Glutamatergic neuron (in vitro differentiated cells): ENCODE measurements around the gene SLC41A2. TPM values are rescaled to one million over a fixed set of nuclear protein-coding genes. Genes with fewer than 3 reads are reported as not detected.

Experiments used
- DNase-seq: peaks from one replicate; pipeline ENCODE4 v3.0.0; 2022
- H3K27ac Mint-ChIP-seq: one replicate; pipeline ENCODE4 v1.8.0; 2020; ENCODE audit warnings: mild to moderate bottlenecking, mixed read lengths, inconsistent platforms; ENCODE audit not compliant: unreplicated experiment
- H3K27me3 Mint-ChIP-seq: one replicate; pipeline ENCODE4 v1.8.0; 2020; ENCODE audit warnings: mild to moderate bottlenecking, moderate library complexity, mixed read lengths, inconsistent platforms; ENCODE audit not compliant: unreplicated experiment
- H3K36me3 Mint-ChIP-seq: one replicate; pipeline ENCODE4 v1.8.0; 2020; ENCODE audit warnings: mild to moderate bottlenecking, mixed read lengths, inconsistent platforms; ENCODE audit not compliant: unreplicated experiment
- H3K4me1 Mint-ChIP-seq: one replicate; pipeline ENCODE4 v1.8.0; 2020; ENCODE audit warnings: mild to moderate bottlenecking, low read depth, mixed read lengths, inconsistent platforms; ENCODE audit not compliant: unreplicated experiment
- H3K4me3 Mint-ChIP-seq: one replicate; pipeline ENCODE4 v1.8.0; 2020; ENCODE audit warnings: mild to moderate bottlenecking, mixed read lengths, inconsistent platforms; ENCODE audit not compliant: unreplicated experiment
- H3K9me3 Mint-ChIP-seq: one replicate; pipeline ENCODE4 v1.8.0; 2020; ENCODE audit warnings: mild to moderate bottlenecking, moderate library complexity, mixed read lengths, inconsistent platforms; ENCODE audit not compliant: unreplicated experiment
- total RNA-seq: library from RNA; stranded (reverse); fragmentation: NEBNext Ultra II Directional; extraction: Animal tissue kit (Norgen Biotek cat#: 25700); gene quantifications from one replicate; pipeline ENCODE4 v1.2.1, GENCODE V29; 2021; ENCODE audit not compliant: unreplicated experiment
- TF ChIP-seq, protein P1 (sequence below): fragments of 200-600 bp; sonication (generic); IDR thresholded peaks from one replicate; pipeline ENCODE4 v1.5.0; 2021; ENCODE audit not compliant: partially characterized antibody, unreplicated experiment

Gene SLC41A2
- total RNA-seq, 1 donor from 2014 or later = 12.0 TPM

DNA sequence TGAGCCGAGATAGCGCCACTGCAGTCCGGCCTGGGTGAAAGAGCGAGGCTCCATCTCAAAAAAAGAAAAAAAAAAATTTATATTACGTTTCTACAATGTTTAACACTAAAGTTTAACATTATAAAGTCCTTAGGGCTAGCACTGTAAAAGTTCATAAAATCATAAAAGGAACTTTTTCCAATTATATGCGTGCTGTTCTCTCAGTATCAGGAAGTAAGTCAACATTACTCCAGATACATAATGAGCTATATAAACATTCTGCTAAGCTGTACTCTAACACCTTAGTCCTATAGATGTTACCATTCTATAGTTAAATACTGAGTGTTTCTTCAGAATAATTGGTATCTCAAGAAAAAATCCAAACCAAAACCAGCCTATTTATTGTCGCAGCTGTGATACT lies 32.6 kb downstream of the SLC41A2 start:
- no peaks in the 10 kb centered on the region for H3K9me3 Mint-ChIP-seq
- H3K4me3 Mint-ChIP-seq = no peak overlapping the region
- no peak for DNase-seq
- H3K4me1 Mint-ChIP-seq = no peaks in the 10 kb centered on the region
- H3K27me3 Mint-ChIP-seq = no peaks in the 10 kb centered on the region
- no peaks in the 10 kb centered on the region for H3K36me3 Mint-ChIP-seq
- H3K27ac Mint-ChIP-seq = no peak overlapping the region
- TF ChIP-seq, protein P1, sequence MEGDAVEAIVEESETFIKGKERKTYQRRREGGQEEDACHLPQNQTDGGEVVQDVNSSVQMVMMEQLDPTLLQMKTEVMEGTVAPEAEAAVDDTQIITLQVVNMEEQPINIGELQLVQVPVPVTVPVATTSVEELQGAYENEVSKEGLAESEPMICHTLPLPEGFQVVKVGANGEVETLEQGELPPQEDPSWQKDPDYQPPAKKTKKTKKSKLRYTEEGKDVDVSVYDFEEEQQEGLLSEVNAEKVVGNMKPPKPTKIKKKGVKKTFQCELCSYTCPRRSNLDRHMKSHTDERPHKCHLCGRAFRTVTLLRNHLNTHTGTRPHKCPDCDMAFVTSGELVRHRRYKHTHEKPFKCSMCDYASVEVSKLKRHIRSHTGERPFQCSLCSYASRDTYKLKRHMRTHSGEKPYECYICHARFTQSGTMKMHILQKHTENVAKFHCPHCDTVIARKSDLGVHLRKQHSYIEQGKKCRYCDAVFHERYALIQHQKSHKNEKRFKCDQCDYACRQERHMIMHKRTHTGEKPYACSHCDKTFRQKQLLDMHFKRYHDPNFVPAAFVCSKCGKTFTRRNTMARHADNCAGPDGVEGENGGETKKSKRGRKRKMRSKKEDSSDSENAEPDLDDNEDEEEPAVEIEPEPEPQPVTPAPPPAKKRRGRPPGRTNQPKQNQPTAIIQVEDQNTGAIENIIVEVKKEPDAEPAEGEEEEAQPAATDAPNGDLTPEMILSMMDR = no peak

DNA sequence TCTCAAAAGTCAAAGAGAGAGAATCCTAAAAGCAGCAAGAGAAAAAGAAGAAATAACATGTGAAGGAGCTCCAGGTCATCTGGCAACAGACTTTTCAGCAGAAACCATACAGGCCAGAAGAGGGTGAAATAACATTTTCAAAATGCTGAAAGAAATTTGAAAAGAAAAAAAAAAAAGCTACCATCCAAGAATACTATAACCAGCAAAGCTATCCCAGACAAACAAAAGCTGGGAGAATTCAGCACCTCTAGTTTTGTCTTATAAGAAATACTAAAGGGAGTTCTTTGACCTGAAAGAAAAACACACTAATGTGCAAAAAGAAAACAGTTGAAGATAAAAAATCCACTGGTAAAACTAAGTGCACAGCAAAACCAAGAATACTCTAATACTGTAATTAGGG lies 36.8 kb downstream of the SLC41A2 start:
- no peaks in the 10 kb centered on the region for H3K4me1 Mint-ChIP-seq
- H3K4me3 Mint-ChIP-seq = no peak overlapping the region
- H3K9me3 Mint-ChIP-seq = no peaks in the 10 kb centered on the region
- H3K27me3 Mint-ChIP-seq = no peaks in the 10 kb centered on the region
- TF ChIP-seq, protein P1 = no peak
- H3K27ac Mint-ChIP-seq = no peak overlapping the region
- no peak for DNase-seq
- no peaks in the 10 kb centered on the region for H3K36me3 Mint-ChIP-seq

DNA sequence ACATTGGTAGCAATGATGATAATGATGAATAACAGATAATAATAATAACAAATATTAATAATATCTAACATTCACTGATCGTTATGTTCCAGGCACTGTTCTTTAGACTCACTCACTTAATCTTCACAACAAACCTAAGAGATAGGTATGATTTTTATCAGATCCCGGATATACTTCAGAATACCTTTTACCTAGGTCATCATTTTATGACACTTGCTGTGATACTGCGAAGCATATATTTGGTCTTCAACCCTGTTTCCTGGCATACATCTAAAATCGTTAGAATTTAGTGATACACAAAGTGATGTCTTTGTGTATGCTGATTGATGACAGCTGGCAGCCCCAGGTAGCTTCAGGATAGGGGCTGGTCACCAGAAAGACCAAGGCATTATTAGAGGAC lies 46.1 kb downstream of the SLC41A2 start:
- H3K27me3 Mint-ChIP-seq = no peaks in the 10 kb centered on the region
- no peak overlapping the region for H3K4me3 Mint-ChIP-seq
- no peaks in the 10 kb centered on the region for H3K36me3 Mint-ChIP-seq
- no peak for DNase-seq
- no peaks in the 10 kb centered on the region for H3K4me1 Mint-ChIP-seq
- TF ChIP-seq, protein P1 = no peak
- no peak overlapping the region for H3K27ac Mint-ChIP-seq
- no peaks in the 10 kb centered on the region for H3K9me3 Mint-ChIP-seq

DNA sequence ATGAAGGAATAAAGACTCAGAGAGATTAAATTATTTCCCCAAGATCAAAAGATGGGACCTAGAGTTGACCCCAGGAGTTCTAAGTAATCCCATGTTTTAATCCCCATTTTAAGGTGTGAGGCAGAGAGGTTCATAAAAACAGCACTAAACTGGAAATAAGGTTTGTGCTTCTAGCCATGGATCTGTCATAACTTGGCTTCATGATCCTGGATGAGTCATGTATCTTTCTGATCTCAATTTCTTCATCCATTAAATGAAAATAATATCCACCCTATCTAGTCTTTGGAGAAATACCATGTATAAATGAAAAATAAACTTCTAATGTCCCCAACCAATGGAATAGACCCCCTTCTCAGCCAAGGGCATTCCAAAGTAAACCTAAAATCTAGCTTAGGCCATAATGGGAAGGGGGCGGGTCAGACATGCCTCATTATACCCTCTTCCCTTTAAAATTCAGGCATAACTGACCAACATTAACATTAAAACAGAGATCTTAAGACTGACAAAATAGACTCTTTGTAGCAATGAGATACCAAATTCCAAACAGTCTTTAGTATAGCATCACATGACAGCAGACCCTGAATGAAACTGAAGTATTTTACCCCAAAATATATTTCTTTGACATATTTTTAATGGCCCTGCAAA lies 47.8 kb downstream of the SLC41A2 start:
- Mint-ChIP-seq H3K36me3 (no peaks in the 10 kb centered on the region), H3K27ac (no peak overlapping the region), H3K4me1 (no peaks in the 10 kb centered on the region), H3K4me3 (no peak overlapping the region), H3K27me3 (no peaks in the 10 kb centered on the region), H3K9me3 (no peaks in the 10 kb centered on the region)
- DNase-seq = no peak
- TF ChIP-seq, protein P1 = no peak

DNA sequence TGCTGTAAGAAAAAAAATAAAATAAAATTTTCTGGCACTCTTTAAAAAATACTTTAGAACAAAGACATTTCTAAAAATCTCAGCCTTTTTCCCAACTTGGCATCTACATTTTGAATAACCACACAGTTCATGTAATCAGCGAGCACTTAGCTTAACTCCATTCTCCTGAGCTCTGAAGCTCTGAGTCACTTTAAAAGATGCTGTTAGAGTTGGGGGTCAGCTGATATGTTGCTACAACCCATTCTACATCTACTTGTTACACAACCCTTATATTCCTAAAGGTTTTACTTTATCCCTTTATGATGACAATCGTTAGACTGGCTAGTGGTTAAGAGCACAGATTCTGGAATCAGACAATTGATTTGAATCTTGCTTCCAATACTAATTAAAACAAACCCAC lies 48.3 kb downstream of the SLC41A2 start:
- TF ChIP-seq, protein P1 = no peak
- H3K4me3 Mint-ChIP-seq = no peak overlapping the region
- DNase-seq = no peak
- H3K9me3 Mint-ChIP-seq = no peaks in the 10 kb centered on the region
- H3K27ac Mint-ChIP-seq = no peak overlapping the region
- no peaks in the 10 kb centered on the region for H3K27me3 Mint-ChIP-seq
- no peaks in the 10 kb centered on the region for H3K4me1 Mint-ChIP-seq
- no peaks in the 10 kb centered on the region for H3K36me3 Mint-ChIP-seq

Other genes with a start within 250 kb of the SLC41A2 start
- 19.3 TPM for gene NOPCHAP1, start 28.0 kb upstream of the SLC41A2 start, total RNA-seq
- gene ALDH1L2, start 126.2 kb upstream of the SLC41A2 start, total RNA-seq = 47.4 TPM
- gene WASHC4, start 149.4 kb upstream of the SLC41A2 start, total RNA-seq = 75.4 TPM